Fibroblast of mammary gland (primary cell): ENCODE data around the gene RNF146.
A peak's percentile ranks its signal among the peaks of the same experiment; 100 is the strongest.

Source experiments
- DNase-seq: peaks from one replicate; pipeline ENCODE4 v3.0.0-alpha.2; 2010; ENCODE audit warnings: low read depth
- H3K4me3 ChIP-seq: 2 replicates; pipeline ENCODE4 v1.5.1; 2011; ENCODE audit warnings: low read depth, mild to moderate bottlenecking, low read length, moderate library complexity; ENCODE audit not compliant: control insufficient read depth
- CTCF ChIP-seq: conservative IDR thresholded peaks from 2 replicates; pipeline ENCODE4 v1.5.1; 2011; ENCODE audit warnings: low read depth, low read length, inconsistent platforms; ENCODE audit not compliant: control insufficient read depth, insufficient read depth

Gene RNF146

GRCh38 chr6:127298475-127298874 is 31.8 kb downstream of the RNF146 start:
- TF ChIP-seq CTCF: no peak
- no peak for DNase-seq
- H3K4me3 ChIP-seq: no peak overlapping the region

DNA sequence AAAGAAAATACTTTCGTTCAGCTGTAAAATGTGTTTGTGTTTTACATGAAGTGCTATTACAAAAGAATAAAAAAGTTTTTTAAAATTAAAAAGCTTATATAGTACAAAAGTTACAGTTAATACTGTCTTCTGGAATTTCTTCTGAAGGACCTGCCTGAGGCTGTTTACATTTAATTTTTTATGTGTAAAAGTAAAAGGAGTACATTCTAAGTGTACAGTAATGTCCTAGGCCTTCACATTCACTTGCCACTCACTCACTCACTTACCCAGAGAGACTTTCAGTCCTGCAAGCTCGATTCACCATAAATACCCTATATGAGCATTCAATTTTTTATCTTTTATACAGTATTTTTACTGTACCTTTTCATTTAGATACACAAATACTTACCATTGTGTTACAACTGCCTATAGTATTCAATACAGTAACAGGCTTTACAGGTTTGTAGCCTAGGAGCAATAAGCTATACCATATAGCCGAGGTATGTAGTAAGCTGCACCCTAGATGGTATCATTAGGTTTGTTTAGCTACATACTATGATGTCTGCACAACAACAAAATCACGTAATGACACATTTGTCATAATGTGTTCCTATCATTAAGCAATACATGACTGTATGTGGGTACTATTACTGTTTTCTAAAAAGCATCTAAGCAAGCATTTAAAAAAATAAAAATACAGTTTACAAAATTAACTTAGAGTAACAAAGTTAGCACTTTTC is 33.0 kb downstream of the RNF146 start:
- peak; percentile 48 for DNase-seq
- no peak overlapping the region for H3K4me3 ChIP-seq
- no peak for TF ChIP-seq CTCF

DNA sequence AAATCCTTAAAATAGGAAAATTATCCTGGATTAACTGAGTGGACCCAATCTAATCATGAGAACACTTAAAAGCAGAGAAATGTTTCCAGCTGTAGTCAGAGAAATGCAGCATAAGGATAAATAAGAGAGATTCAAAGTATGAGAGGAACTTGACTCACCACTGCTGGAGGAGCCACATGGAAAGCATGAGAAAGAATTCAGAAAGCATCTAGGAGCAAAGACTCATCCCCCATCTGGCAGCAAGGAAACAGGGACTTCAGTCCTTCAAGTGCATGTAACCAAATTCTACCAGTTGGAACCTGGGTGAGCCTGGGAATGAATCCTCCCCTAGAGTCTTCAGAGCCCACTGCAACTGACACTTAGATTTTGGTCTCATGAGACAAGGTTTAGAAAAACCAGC is 33.7 kb downstream of the RNF146 start:
- TF ChIP-seq CTCF: no peak
- no peak overlapping the region for H3K4me3 ChIP-seq
- peak; percentile 90 for DNase-seq

DNA sequence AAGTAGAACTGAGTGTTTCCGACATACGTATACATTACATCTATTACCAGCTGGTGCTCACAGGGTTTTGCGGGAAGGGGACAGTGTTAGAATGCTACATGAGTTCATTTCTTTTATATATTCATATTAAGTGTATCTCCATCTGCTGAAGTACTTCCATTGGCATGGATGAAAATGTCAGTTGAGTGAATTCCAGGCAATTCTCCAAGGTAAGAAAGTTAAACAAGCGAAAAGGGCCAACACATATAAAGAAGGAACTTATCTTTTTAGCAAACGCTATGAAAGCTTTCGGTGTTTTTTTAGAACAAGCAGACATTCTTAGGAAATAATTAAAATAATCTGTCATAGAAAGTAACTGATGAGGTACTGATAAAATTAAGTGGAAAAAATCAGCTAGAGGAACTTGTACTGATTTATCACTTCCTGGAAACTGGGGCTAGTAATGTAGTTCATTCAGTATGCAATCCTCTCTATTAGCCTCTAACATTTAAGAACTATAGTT is 34.6 kb downstream of the RNF146 start:
- H3K4me3 ChIP-seq: no peak overlapping the region
- no peak for DNase-seq
- no peak for TF ChIP-seq CTCF

GRCh38 chr6:127302728-127303660 is 36.3 kb downstream of the RNF146 start:
- DNase-seq: peak; percentile 57
- TF ChIP-seq CTCF: peak; percentile 68
- no peak overlapping the region for H3K4me3 ChIP-seq

- DNase-seq: no peak
- no peak for TF ChIP-seq CTCF
- no peak overlapping the region for H3K4me3 ChIP-seq
Observed at GRCh38 chr6:127303917-127304316, 37.3 kb downstream of the RNF146 start.
